HEK293 (cell line): ENCODE data around the gene RHBDD1.

Experiments
- MYNN ChIP-seq: fragments of 450-650 bp; formaldehyde crosslinking; IDR thresholded peaks from 2 replicates; pipeline ENCODE4 v1.5.1; 2016; ENCODE audit warnings: missing biosample characterization, missing genetic modification characterization, borderline replicate concordance
- SP2 ChIP-seq: fragments of 450-650 bp; formaldehyde crosslinking; IDR thresholded peaks from 2 replicates; pipeline ENCODE4 v1.5.1; 2016; ENCODE audit warnings: missing biosample characterization, missing genetic modification characterization
- SP7 ChIP-seq: fragments of 450-650 bp; formaldehyde crosslinking; IDR thresholded peaks from 2 replicates; pipeline ENCODE4 v1.5.1; 2016; ENCODE audit warnings: missing biosample characterization, missing genetic modification characterization
- ZBTB10 ChIP-seq: fragments of 450-650 bp; formaldehyde crosslinking; IDR thresholded peaks from 2 replicates; pipeline ENCODE4 v1.5.1; 2016; ENCODE audit warnings: missing biosample characterization, missing genetic modification characterization
- ZBTB11 ChIP-seq: fragments of 450-650 bp; formaldehyde crosslinking; conservative IDR thresholded peaks from 2 replicates; pipeline ENCODE4 v1.5.1; 2016; ENCODE audit warnings: low read depth, missing biosample characterization, missing genetic modification characterization
- ZBTB8A ChIP-seq: fragments of 450-650 bp; formaldehyde crosslinking; IDR thresholded peaks from 2 replicates; pipeline ENCODE4 v1.5.1; 2016; ENCODE audit warnings: missing biosample characterization, missing genetic modification characterization
- ZFP69B ChIP-seq: fragments of 450-650 bp; formaldehyde crosslinking; IDR thresholded peaks from 2 replicates; pipeline ENCODE4 v1.5.1; 2016; ENCODE audit warnings: missing biosample characterization, missing genetic modification characterization
- ZNF155 ChIP-seq: fragments of 450-650 bp; formaldehyde crosslinking; IDR thresholded peaks from 2 replicates; pipeline ENCODE4 v1.5.1; 2016; ENCODE audit warnings: missing biosample characterization, missing genetic modification characterization
- ZNF2 ChIP-seq: fragments of 450-650 bp; formaldehyde crosslinking; IDR thresholded peaks from 2 replicates; pipeline ENCODE4 v1.5.1; 2016; ENCODE audit warnings: missing biosample characterization, missing genetic modification characterization
- ZNF211 ChIP-seq: fragments of 450-650 bp; formaldehyde crosslinking; IDR thresholded peaks from 2 replicates; pipeline ENCODE4 v1.5.1; 2016; ENCODE audit warnings: low read depth, missing biosample characterization, missing genetic modification characterization
- ZNF24 ChIP-seq: fragments of 450-650 bp; formaldehyde crosslinking; IDR thresholded peaks from 2 replicates; pipeline ENCODE4 v1.5.1; 2016; ENCODE audit warnings: missing biosample characterization, missing genetic modification characterization
- ZNF324 ChIP-seq: fragments of 450-650 bp; formaldehyde crosslinking; IDR thresholded peaks from 2 replicates; pipeline ENCODE4 v1.5.1; 2016; ENCODE audit warnings: missing biosample characterization, missing genetic modification characterization
- ZNF362 ChIP-seq: fragments of 450-650 bp; formaldehyde crosslinking; IDR thresholded peaks from 2 replicates; pipeline ENCODE4 v1.5.1; 2016; ENCODE audit warnings: missing biosample characterization, missing genetic modification characterization
- ZNF366 ChIP-seq: fragments of 450-650 bp; formaldehyde crosslinking; conservative IDR thresholded peaks from 2 replicates; pipeline ENCODE4 v1.5.1; 2016; ENCODE audit warnings: missing biosample characterization, missing genetic modification characterization
- ZNF426 ChIP-seq: fragments of 450-650 bp; formaldehyde crosslinking; IDR thresholded peaks from 2 replicates; pipeline ENCODE4 v1.5.1; 2017; ENCODE audit warnings: missing biosample characterization, missing genetic modification characterization, mild to moderate bottlenecking, inconsistent platforms, moderate library complexity
- ZNF510 ChIP-seq: fragments of 450-650 bp; formaldehyde crosslinking; IDR thresholded peaks from 2 replicates; pipeline ENCODE4 v1.5.1; 2018; ENCODE audit warnings: mild to moderate bottlenecking, missing genetic modification characterization, missing biosample characterization; ENCODE audit not compliant: insufficient replicate concordance
- ZNF530 ChIP-seq: fragments of 450-650 bp; formaldehyde crosslinking; IDR thresholded peaks from 2 replicates; pipeline ENCODE4 v1.5.1; 2016; ENCODE audit warnings: low read depth, missing biosample characterization, missing genetic modification characterization
- ZNF600 ChIP-seq: fragments of 450-650 bp; formaldehyde crosslinking; IDR thresholded peaks from 2 replicates; pipeline ENCODE4 v1.5.1; 2016; ENCODE audit warnings: missing biosample characterization, missing genetic modification characterization
- ZNF621 ChIP-seq: fragments of 450-650 bp; formaldehyde crosslinking; IDR thresholded peaks from 2 replicates; pipeline ENCODE4 v1.5.1; 2017; ENCODE audit warnings: missing biosample characterization, missing genetic modification characterization
- ZNF629 ChIP-seq: fragments of 450-650 bp; formaldehyde crosslinking; IDR thresholded peaks from 2 replicates; pipeline ENCODE4 v1.5.1; 2017; ENCODE audit warnings: missing biosample characterization, missing genetic modification characterization
- ZNF639 ChIP-seq: fragments of 450-650 bp; formaldehyde crosslinking; IDR thresholded peaks from 2 replicates; pipeline ENCODE4 v1.5.1; 2016; ENCODE audit warnings: missing biosample characterization, missing genetic modification characterization
- ZNF776 ChIP-seq: fragments of 450-650 bp; formaldehyde crosslinking; IDR thresholded peaks from 2 replicates; pipeline ENCODE4 v1.5.0; 2017; ENCODE audit warnings: missing biosample characterization, missing genetic modification characterization, borderline replicate concordance
- ZNF777 ChIP-seq: fragments of 450-650 bp; formaldehyde crosslinking; IDR thresholded peaks from 2 replicates; pipeline ENCODE4 v1.5.1; 2017; ENCODE audit warnings: missing biosample characterization, missing genetic modification characterization, borderline replicate concordance
- ZSCAN16 ChIP-seq: fragments of 450-650 bp; formaldehyde crosslinking; IDR thresholded peaks from 2 replicates; pipeline ENCODE4 v1.5.1; 2016; ENCODE audit warnings: missing biosample characterization, missing genetic modification characterization
- TF ChIP-seq, protein P1 (sequence below): fragments of 450-650 bp; formaldehyde crosslinking; IDR thresholded peaks from 2 replicates; pipeline ENCODE4 v1.5.1; 2016; ENCODE audit warnings: missing biosample characterization, missing genetic modification characterization
- TF ChIP-seq, protein P2 (sequence below): fragments of 450-650 bp; IDR thresholded peaks from 2 replicates; pipeline ENCODE4 v1.5.1; 2018; ENCODE audit warnings: missing biosample characterization, missing genetic modification characterization

Gene RHBDD1

DNA sequence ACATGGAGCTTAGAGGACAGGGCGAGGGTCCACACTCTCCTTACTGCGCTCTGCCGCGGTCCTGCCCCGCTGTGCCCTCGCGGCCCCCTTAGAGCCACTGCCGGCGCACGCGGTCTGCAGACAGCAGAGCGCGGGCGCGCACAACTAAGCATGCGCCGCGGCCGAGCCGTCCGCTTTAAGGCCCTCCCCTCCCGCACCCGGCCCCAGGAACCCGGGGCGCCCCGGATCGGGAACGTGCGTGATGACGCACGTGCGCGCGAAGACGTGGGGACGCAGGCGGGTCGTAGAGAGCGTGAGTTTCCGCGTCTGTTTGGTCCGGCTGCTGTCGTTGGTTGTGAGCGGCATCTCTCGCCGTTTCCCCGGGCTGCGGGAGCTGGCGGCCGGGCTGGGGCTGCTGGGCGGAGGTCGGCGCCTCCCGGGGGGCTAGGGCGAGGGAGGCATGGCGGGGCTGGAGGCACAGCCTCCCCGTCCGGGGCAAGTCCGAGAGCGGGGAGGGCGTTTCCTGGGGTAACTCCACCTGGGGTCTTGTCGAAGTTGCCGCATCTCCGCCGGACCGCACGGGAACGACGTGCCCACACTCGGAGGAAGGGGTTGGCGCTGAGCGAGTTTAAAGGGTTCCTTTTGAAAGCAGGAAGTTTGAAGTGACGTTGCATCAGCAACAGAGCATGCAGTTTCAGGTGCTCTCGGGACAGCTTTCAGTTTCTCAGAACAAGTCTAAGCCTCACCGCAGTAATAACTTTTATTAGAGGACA, at the start of gene RHBDD1 (continued):
- TF ChIP-seq ZBTB11 (tag by site-specific recombination) (peak; percentile 91), SP7 (tag by site-specific recombination) (0 out of 2 replicates have a peak, but pooled peaks have one; percentile 30), ZNF777 (tag by site-specific recombination) (no peak), ZNF155 (tag by site-specific recombination) (no peak), ZNF2 (tag by site-specific recombination) (peak; percentile 16; the same call in 1 of the 2 replicates), ZBTB8A (tag by site-specific recombination) (peak; percentile 91), ZNF600 (tag by site-specific recombination) (peak; percentile 81), SP2 (tag by site-specific recombination) (peak; percentile 79), ZNF324 (tag by site-specific recombination) (0 out of 2 replicates have a peak, but pooled peaks have one; percentile 42), ZNF366 (0 out of 2 replicates have a peak, but pooled peaks have one; percentile 10), ZNF776 (tag by site-specific recombination) (no peak), ZNF510 (tag by site-specific recombination) (no peak), ZNF629 (peak; percentile 76), ZNF24 (tag by site-specific recombination) (no peak), ZNF211 (tag by site-specific recombination) (no peak), ZBTB10 (tag by site-specific recombination) (peak; percentile 77), ZNF639 (tag by site-specific recombination) (no peak), ZNF621 (no peak), ZSCAN16 (tag by site-specific recombination) (no peak), ZNF530 (tag by site-specific recombination) (no peak), ZNF426 (tag by site-specific recombination) (no peak), ZNF362 (tag by site-specific recombination) (no peak), ZFP69B (tag by site-specific recombination) (peak; percentile 96), MYNN (no peak)
- TF ChIP-seq, protein P1, sequence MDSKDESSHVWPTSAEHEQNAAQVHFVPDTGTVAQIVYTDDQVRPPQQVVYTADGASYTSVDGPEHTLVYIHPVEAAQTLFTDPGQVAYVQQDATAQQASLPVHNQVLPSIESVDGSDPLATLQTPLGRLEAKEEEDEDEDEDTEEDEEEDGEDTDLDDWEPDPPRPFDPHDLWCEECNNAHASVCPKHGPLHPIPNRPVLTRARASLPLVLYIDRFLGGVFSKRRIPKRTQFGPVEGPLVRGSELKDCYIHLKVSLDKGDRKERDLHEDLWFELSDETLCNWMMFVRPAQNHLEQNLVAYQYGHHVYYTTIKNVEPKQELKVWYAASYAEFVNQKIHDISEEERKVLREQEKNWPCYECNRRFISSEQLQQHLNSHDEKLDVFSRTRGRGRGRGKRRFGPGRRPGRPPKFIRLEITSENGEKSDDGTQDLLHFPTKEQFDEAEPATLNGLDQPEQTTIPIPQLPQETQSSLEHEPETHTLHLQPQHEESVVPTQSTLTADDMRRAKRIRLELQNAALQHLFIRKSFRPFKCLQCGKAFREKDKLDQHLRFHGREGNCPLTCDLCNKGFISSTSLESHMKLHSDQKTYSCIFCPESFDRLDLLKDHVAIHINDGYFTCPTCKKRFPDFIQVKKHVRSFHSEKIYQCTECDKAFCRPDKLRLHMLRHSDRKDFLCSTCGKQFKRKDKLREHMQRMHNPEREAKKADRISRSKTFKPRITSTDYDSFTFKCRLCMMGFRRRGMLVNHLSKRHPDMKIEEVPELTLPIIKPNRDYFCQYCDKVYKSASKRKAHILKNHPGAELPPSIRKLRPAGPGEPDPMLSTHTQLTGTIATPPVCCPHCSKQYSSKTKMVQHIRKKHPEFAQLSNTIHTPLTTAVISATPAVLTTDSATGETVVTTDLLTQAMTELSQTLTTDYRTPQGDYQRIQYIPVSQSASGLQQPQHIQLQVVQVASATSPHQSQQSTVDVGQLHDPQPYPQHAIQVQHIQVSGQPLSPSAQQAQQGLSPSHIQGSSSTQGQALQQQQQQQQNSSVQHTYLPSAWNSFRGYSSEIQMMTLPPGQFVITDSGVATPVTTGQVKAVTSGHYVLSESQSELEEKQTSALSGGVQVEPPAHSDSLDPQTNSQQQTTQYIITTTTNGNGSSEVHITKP (tag by site-specific recombination), result peak; percentile 52
- TF ChIP-seq, protein P2, sequence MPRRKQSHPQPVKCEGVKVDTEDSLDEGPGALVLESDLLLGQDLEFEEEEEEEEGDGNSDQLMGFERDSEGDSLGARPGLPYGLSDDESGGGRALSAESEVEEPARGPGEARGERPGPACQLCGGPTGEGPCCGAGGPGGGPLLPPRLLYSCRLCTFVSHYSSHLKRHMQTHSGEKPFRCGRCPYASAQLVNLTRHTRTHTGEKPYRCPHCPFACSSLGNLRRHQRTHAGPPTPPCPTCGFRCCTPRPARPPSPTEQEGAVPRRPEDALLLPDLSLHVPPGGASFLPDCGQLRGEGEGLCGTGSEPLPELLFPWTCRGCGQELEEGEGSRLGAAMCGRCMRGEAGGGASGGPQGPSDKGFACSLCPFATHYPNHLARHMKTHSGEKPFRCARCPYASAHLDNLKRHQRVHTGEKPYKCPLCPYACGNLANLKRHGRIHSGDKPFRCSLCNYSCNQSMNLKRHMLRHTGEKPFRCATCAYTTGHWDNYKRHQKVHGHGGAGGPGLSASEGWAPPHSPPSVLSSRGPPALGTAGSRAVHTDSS (tag by site-specific recombination), result no peak
